ENCODE results near the gene MBD5.

Gene MBD5

GRCh38 chr2:148475626-148476025 lies 454.7 kb downstream of the MBD5 start:
- DNase-seq (ENCODE audit: low read depth), result no peak
- no peak overlapping the region for H3K4me3 ChIP-seq (replicated peaks; ENCODE audit: low read depth, low read length)
- TF ChIP-seq CTCF (IDR thresholded peaks at IDR 0.05; ENCODE audit: low read length, missing control alignments), result no peak

GRCh38 chr2:148479398-148479797 lies 458.5 kb downstream of the MBD5 start:
- no peak overlapping the region for H3K4me3 ChIP-seq (replicated peaks; ENCODE audit: low read depth, low read length)
- no peak for DNase-seq (ENCODE audit: low read depth)
- no peak for TF ChIP-seq CTCF (IDR thresholded peaks at IDR 0.05; ENCODE audit: low read length, missing control alignments)

GRCh38 chr2:148483665-148484064 lies 462.8 kb downstream of the MBD5 start:
- no peak for TF ChIP-seq CTCF (IDR thresholded peaks at IDR 0.05; ENCODE audit: low read length, missing control alignments)
- DNase-seq (ENCODE audit: low read depth), result no peak
- no peak overlapping the region for H3K4me3 ChIP-seq (replicated peaks; ENCODE audit: low read depth, low read length)

- DNase-seq (ENCODE audit: low read depth), result no peak
- TF ChIP-seq CTCF (IDR thresholded peaks at IDR 0.05; ENCODE audit: low read length, missing control alignments), result no peak
- no peak overlapping the region for H3K4me3 ChIP-seq (replicated peaks; ENCODE audit: low read depth, low read length)
Measured at GRCh38 chr2:148484066-148484465, 463.2 kb downstream of the MBD5 start.

GRCh38 chr2:148486655-148487054 lies 465.8 kb downstream of the MBD5 start:
- no peak overlapping the region for H3K4me3 ChIP-seq (replicated peaks; ENCODE audit: low read depth, low read length)
- TF ChIP-seq CTCF (IDR thresholded peaks at IDR 0.05; ENCODE audit: low read length, missing control alignments), result no peak

GRCh38 chr2:148487439-148487838 lies 466.5 kb downstream of the MBD5 start:
- no peak for DNase-seq (ENCODE audit: low read depth)
- no peak overlapping the region for H3K4me3 ChIP-seq (replicated peaks; ENCODE audit: low read depth, low read length)
- no peak for TF ChIP-seq CTCF (IDR thresholded peaks at IDR 0.05; ENCODE audit: low read length, missing control alignments)

More at GRCh38 chr2:148486655-148487054, 465.8 kb downstream of the MBD5 start:
- DNase-seq (ENCODE audit: low read depth), result no peak

- H3K4me3 ChIP-seq (replicated peaks; ENCODE audit: low read depth, low read length), result no peak overlapping the region
- TF ChIP-seq CTCF (IDR thresholded peaks at IDR 0.05; ENCODE audit: low read length, missing control alignments), result no peak
- DNase-seq (ENCODE audit: low read depth), result no peak
Measured at GRCh38 chr2:148490840-148491439, 470.0 kb downstream of the MBD5 start.
